HCT116 (cell line): ENCODE data around the gene TGDS. TPM values are rescaled to one million over a fixed set of nuclear protein-coding genes. Genes with fewer than 3 reads are reported as not detected.

Experiments used
- ATAC-seq: fragments of 200-7000 bp; cut with Tn5 transposase; 2 replicates; pipeline ENCODE4 v1.9.1; 2020; ENCODE audit warnings: mild to moderate bottlenecking, moderate library complexity
- BruUV-seq: library from RNA; stranded (reverse); fragments of 400-500 nt; replicated peaks from 2 replicates; lab custom pipeline; 2021; lab: Mats Ljungman, UMichigan
- CTCF ChIA-PET: fragments of 300-600 bp; sonication (Branson Sonifier 250); formaldehyde crosslinking; loops from one replicate; lab custom pipeline; 2021; ENCODE audit warnings: antibody characterized with exemption; lab: Charles Lee
- POLR2A ChIA-PET: fragments of 300-600, 350-600 bp; sonication (Branson Sonifier 250); formaldehyde crosslinking; loops from one replicate; lab custom pipeline; 2021; ENCODE audit warnings: antibody characterized with exemption; lab: Charles Lee
- RAD21 ChIA-PET, 2 experiments: fragments of 300-600 bp; sonication (Branson Sonifier 250); formaldehyde crosslinking; loops; one replicate each; lab custom pipeline; 2023; ENCODE audit warnings: low total read pairs in 2 of 2; ENCODE audit not compliant: uncharacterized antibody in 2 of 2, unreplicated experiment in 2 of 2, low non-redundant PET in 1 of 2; lab: Charles Lee
- DNase-seq: peaks from one replicate; pipeline ENCODE4 v3.0.0-alpha.2; 2010; ENCODE audit warnings: low read depth, low spot score
- H2AFZ ChIP-seq: fragments of 200-600 bp; shearing (Covaris generic), sonication (generic); 2 replicates; pipeline ENCODE4 v1.6.1; 2017; ENCODE audit warnings: low read depth, mixed run types, mixed read lengths, antibody characterized with exemption, low read length; ENCODE audit not compliant: poor library complexity, severe bottlenecking
- H3K27ac ChIP-seq: 2 replicates; pipeline ENCODE4 v1.5.1; 2012; ENCODE audit warnings: low read depth, low read length
- H3K27me3 ChIP-seq: fragments of 200-600 bp; sonication (generic); 2 replicates; pipeline ENCODE4 v1.6.1; 2016; ENCODE audit warnings: mixed run types, low read length, mixed read lengths; ENCODE audit not compliant: insufficient read depth
- H3K36me3 ChIP-seq, 2 experiments: fragments of 200-500 bp in 1 of 2; fragments of 200-600 bp in 1 of 2; sonication (Bioruptor generic) in 1 of 2; sonication (generic) in 1 of 2; 2 replicates each; pipeline versions ENCODE4 v1.5.1 to v1.6.1; 2014 to 2016; ENCODE audit warnings: low read length in 2 of 2, inconsistent platforms in 1 of 2, mixed read lengths in 1 of 2, mixed run types in 1 of 2; ENCODE audit not compliant: insufficient read depth in 2 of 2, control insufficient read depth in 1 of 2
- H3K4me1 ChIP-seq, 2 experiments: fragments of 200-600 bp in 1 of 2; sonication (generic) in 1 of 2; 2 replicates each; pipeline versions ENCODE4 v1.5.1 to v1.6.1; 2012 to 2017; ENCODE audit warnings: low read length in 2 of 2, inconsistent platforms in 1 of 2, mild to moderate bottlenecking in 1 of 2, mixed read lengths in 1 of 2, mixed run types in 1 of 2, moderate library complexity in 1 of 2; ENCODE audit not compliant: insufficient read depth in 2 of 2, control insufficient read depth in 1 of 2
- H3K4me2 ChIP-seq: fragments of 200-600 bp; sonication (generic); 2 replicates; pipeline ENCODE4 v1.6.1; 2017; ENCODE audit warnings: mixed run types, low read length, mixed read lengths
- H3K4me3 ChIP-seq, 2 experiments: fragments of 200-600 bp in 1 of 2; sonication (generic) in 1 of 2; replicated peaks in 1 of 2; 2 replicates each; pipeline ENCODE4 v1.5.1; 2011 to 2016; ENCODE audit warnings: low read length in 2 of 2, control low read depth in 1 of 2, low read depth in 1 of 2, mild to moderate bottlenecking in 1 of 2, mixed read lengths in 1 of 2, mixed run types in 1 of 2
- H3K79me2 ChIP-seq: fragments of 200-600 bp; sonication (generic); 2 replicates; pipeline ENCODE4 v1.6.1; 2017; ENCODE audit warnings: mild to moderate bottlenecking, mixed run types, low read length, moderate library complexity, mixed read lengths; ENCODE audit not compliant: insufficient read depth
- H3K9ac ChIP-seq: fragments of 200-600 bp; sonication (generic); 2 replicates; pipeline ENCODE4 v1.6.1; 2016; ENCODE audit warnings: low read length, mixed read lengths
- H3K9me2 ChIP-seq: fragments of 200-600 bp; sonication (generic), shearing (Covaris generic); 2 replicates; pipeline ENCODE4 v1.6.1; 2017; ENCODE audit warnings: mixed run types, mild to moderate bottlenecking, moderate library complexity; ENCODE audit not compliant: insufficient read depth
- H3K9me3 ChIP-seq, 2 experiments: fragments of 200-500 bp in 1 of 2; fragments of 200-600 bp in 1 of 2; sonication (Bioruptor generic) in 1 of 2; sonication (generic) in 1 of 2; 2 replicates each; pipeline ENCODE4 v1.6.1; 2014 to 2017; ENCODE audit warnings: low read length in 2 of 2, mixed read lengths in 2 of 2, inconsistent platforms in 1 of 2, low read depth in 1 of 2, mild to moderate bottlenecking in 1 of 2, mixed run types in 1 of 2, moderate library complexity in 1 of 2; ENCODE audit not compliant: control insufficient read depth in 1 of 2, insufficient read depth in 1 of 2
- H4K20me1 ChIP-seq: fragments of 200-600 bp; sonication (generic), shearing (Covaris generic); 2 replicates; pipeline ENCODE4 v1.6.1; 2017; ENCODE audit warnings: mixed run types, mild to moderate bottlenecking, moderate library complexity; ENCODE audit not compliant: insufficient read depth
- CTCF ChIP-seq, 3 experiments: fragments of 200-600 bp in 1 of 3; sonication (generic) in 1 of 3; IDR thresholded peaks in 2 of 3; conservative IDR thresholded peaks in 1 of 3; 2 replicates each; pipeline ENCODE4 v1.5.1; 2012 to 2017; ENCODE audit warnings: low read depth in 2 of 3, low read length in 2 of 3, antibody characterized with exemption in 1 of 3, borderline replicate concordance in 1 of 3, control low read depth in 1 of 3, mild to moderate bottlenecking in 1 of 3, mixed read lengths in 1 of 3, mixed run types in 1 of 3, moderate library complexity in 1 of 3; ENCODE audit not compliant: insufficient read depth in 1 of 3
- EZH2phosphoT487 ChIP-seq: fragments of 200-600 bp; IDR thresholded peaks from 2 replicates; pipeline ENCODE4 v1.6.1; 2018; ENCODE audit warnings: antibody characterized with exemption, borderline replicate concordance
- POLR2A ChIP-seq: IDR thresholded peaks from 2 replicates; pipeline ENCODE4 v1.7.0; 2011; ENCODE audit warnings: borderline replicate concordance; ENCODE audit not compliant: insufficient read depth, insufficient read length; ENCODE audit errors: extremely low read depth
- POLR2AphosphoS5 ChIP-seq: IDR thresholded peaks from 2 replicates; pipeline ENCODE4 v1.6.1; 2011; ENCODE audit warnings: mild to moderate bottlenecking, low read depth, low read length, moderate library complexity
- SP1 ChIP-seq: IDR thresholded peaks from 2 replicates; pipeline ENCODE4 v1.6.1; 2012; ENCODE audit warnings: low read depth
- TCF7L2 ChIP-seq: IDR thresholded peaks from 2 replicates; pipeline ENCODE4 v1.7.0; 2011; ENCODE audit warnings: borderline replicate concordance, inconsistent platforms; ENCODE audit not compliant: insufficient read depth, insufficient read length; ENCODE audit errors: extremely low read depth
- YY1 ChIP-seq: IDR thresholded peaks from 2 replicates; pipeline ENCODE4 v1.6.1; 2011; ENCODE audit warnings: low read length, low read depth, moderate library complexity, mild to moderate bottlenecking; ENCODE audit not compliant: insufficient replicate concordance; ENCODE audit errors: extremely low read depth
- ZFX ChIP-seq: fragments of 450-650 bp; IDR thresholded peaks from 2 replicates; pipeline ENCODE4 v1.6.1; 2017
- intact Hi-C: fragments of 100-400 bp; cut with micrococcal nuclease; formaldehyde crosslinking; loops from 2 replicates; pipeline ENCODE4 v1.10.0; 2022
- total RNA-seq: library from RNA; stranded (reverse); gene quantifications from one replicate; pipeline ENCODE4 v1.2.1, GENCODE V29; 2021; ENCODE audit not compliant: unreplicated experiment
- TF ChIP-seq, protein P1 (sequence below): IDR thresholded peaks from 2 replicates; pipeline ENCODE4 v1.6.1; 2012; ENCODE audit warnings: low read depth

TGDS gene
- total RNA-seq, 1 experiment from 2014 or later = 16.9 TPM

DNA sequence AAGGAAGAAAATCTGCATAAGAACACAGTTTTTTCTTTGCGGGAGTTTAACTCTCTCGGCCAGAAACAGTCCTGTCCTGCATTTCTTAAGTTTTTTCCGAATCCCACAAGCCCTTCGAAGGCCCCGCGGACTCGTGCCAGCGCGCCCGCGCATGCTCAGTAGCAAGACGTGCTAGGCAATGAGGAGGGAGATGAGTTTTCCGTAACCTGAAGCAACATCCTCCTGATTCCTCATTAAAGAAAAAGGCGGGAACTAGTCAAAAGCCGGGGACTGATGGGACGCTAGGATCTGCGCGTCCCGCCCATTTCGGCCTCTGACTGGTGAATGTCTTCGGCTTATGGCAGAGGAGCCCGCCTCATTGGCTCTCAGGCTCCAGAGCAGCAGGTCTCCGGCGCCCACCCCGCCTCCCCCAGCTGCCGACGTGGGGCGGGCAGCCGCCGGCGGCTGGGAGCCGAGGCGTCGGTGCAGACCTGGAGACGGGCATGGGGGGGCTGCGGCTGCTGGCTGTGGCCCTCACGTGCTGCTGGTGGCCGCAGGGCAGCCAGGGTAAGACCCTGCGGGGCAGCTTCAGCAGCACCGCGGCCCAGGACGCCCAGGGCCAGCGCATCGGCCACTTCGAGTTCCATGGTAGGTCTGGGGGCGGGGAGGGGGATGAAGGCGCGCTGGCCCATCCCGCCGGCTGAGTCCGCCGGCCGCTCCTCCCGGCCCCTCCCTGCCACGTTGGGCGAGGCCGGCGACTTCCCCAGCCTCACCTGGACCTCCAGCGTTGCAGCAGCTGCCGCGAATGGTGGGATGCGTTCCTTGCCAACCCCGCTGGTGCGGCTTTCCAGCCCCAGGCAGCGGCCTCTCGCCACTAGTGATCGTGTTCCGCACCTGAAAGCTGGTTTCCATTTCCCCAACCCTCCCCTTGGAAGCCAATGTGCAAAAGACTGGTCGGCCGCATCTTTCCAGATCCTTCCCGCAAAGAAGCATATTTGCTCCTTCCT is 5.8 kb upstream of the TGDS start, which contains the start of gene GPR180:
Gene GPR180 (plus strand): TSS at position 412 of the 986 bp plus-strand sequence. CDS start 71 bp downstream, at position 483.
- no TSS peak for BruUV-seq
- H2AFZ ChIP-seq = peak within 1 kb of the TSS; percentile 82
- H3K27me3 ChIP-seq = no peaks in the 10 kb centered on the region
- H4K20me1 ChIP-seq = no peaks in the 10 kb centered on the region
- H3K4me1 ChIP-seq = peaks cover 0 to 13% of the 10 kb centered on the region in 2 experiments; a peak in 2 of 4 replicates
- peak; percentile 98 for DNase-seq
- H3K4me3 ChIP-seq = peak within 1 kb of the TSS; percentile 69 to 85
- peak within 1 kb of the TSS; percentile 84 for H3K4me2 ChIP-seq
- H3K36me3 ChIP-seq = peaks cover 0 to 2% of the 10 kb centered on the region in 2 experiments; a peak in 1 of 4 replicates
- TF ChIP-seq SP1 = no peak
- TF ChIP-seq, protein P1, sequence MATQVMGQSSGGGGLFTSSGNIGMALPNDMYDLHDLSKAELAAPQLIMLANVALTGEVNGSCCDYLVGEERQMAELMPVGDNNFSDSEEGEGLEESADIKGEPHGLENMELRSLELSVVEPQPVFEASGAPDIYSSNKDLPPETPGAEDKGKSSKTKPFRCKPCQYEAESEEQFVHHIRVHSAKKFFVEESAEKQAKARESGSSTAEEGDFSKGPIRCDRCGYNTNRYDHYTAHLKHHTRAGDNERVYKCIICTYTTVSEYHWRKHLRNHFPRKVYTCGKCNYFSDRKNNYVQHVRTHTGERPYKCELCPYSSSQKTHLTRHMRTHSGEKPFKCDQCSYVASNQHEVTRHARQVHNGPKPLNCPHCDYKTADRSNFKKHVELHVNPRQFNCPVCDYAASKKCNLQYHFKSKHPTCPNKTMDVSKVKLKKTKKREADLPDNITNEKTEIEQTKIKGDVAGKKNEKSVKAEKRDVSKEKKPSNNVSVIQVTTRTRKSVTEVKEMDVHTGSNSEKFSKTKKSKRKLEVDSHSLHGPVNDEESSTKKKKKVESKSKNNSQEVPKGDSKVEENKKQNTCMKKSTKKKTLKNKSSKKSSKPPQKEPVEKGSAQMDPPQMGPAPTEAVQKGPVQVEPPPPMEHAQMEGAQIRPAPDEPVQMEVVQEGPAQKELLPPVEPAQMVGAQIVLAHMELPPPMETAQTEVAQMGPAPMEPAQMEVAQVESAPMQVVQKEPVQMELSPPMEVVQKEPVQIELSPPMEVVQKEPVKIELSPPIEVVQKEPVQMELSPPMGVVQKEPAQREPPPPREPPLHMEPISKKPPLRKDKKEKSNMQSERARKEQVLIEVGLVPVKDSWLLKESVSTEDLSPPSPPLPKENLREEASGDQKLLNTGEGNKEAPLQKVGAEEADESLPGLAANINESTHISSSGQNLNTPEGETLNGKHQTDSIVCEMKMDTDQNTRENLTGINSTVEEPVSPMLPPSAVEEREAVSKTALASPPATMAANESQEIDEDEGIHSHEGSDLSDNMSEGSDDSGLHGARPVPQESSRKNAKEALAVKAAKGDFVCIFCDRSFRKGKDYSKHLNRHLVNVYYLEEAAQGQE = no peak
- no peak for TF ChIP-seq CTCF (IDR thresholded peaks at IDR 0.05 in 2 of 3, conservative IDR thresholded peaks at IDR 0.05 in 1 of 3; ENCODE audit: borderline replicate concordance in 1 of 3, insufficient read depth in 1 of 3, low read depth in 2 of 3, low read length in 2 of 3)
- no peak for TF ChIP-seq YY1
- peak; percentile 61 for TF ChIP-seq POLR2A
- peak; percentile 38 for TF ChIP-seq TCF7L2
- no peak for TF ChIP-seq EZH2phosphoT487
- peak; percentile 67 for TF ChIP-seq ZFX
- peak; percentile 93 for TF ChIP-seq POLR2AphosphoS5
- H3K9me2 ChIP-seq = no peaks in the 10 kb centered on the region
- peak within 1 kb of the TSS; percentile 80 for H3K27ac ChIP-seq
- no peaks in the 10 kb centered on the region for H3K9me3 ChIP-seq
- ChIA-PET CTCF (interaction anchor here (1.5 to 2.3 kb wide), 2 partner anchors 16 to 166 kb away, joined by 3 to 9 read pairs; no protein-coding TSS in a partner anchor), RAD21 (no interaction called here), POLR2A (interaction anchor here (1.0 kb wide), 1 partner anchor 185 kb away, joined by 3 read pairs; no protein-coding TSS in a partner anchor)
- intact Hi-C loops = loop anchor here (1.0 kb wide), 1 partner anchor 52 kb away; no protein-coding TSS in a partner anchor
- H3K79me2 ChIP-seq = peaks cover 15% of the 10 kb centered on the region
- peak within 1 kb of the TSS; percentile 73 for H3K9ac ChIP-seq
- peak; percentile 98 for ATAC-seq
